PC-9 (cell line): ENCODE measurements around the gene ADRB1. TPM values are rescaled to one million over a fixed set of nuclear protein-coding genes. Genes with fewer than 3 reads are reported as not detected.

Source experiments
- BruUV-seq: library from RNA; stranded (reverse); fragments of 400-500 nt; replicated peaks from 2 replicates; lab custom pipeline; 2021; lab: Mats Ljungman, UMichigan
- CTCF ChIA-PET: fragments of 300-600 bp; sonication (Branson Sonifier 250); formaldehyde crosslinking; loops from one replicate; lab custom pipeline; 2022; ENCODE audit warnings: antibody characterized with exemption; lab: Charles Lee
- POLR2A ChIA-PET: fragments of 300-600 bp; sonication (Branson Sonifier 250); formaldehyde crosslinking; loops from one replicate; lab custom pipeline; 2022; ENCODE audit warnings: antibody characterized with exemption; ENCODE audit not compliant: unreplicated experiment; lab: Charles Lee
- DNase-seq, 2 experiments: peaks; one replicate each; pipeline versions ENCODE4 v3.0.0 to v3.0.0-alpha.2; 2015 to 2022; ENCODE audit warnings: mixed read lengths in 1 of 2
- H2AFZ ChIP-seq: fragments of 200-600 bp; sonication (generic); 2 replicates; pipeline ENCODE4 v1.8.1; 2017; ENCODE audit warnings: antibody characterized with exemption
- H3F3A ChIP-seq: fragments of 200-600 bp; sonication (generic); 2 replicates; pipeline ENCODE4 v1.8.1; 2017; ENCODE audit warnings: antibody characterized with exemption, mild to moderate bottlenecking, low read depth; ENCODE audit not compliant: insufficient read depth
- H3K27ac ChIP-seq: fragments of 200-600 bp; sonication (generic); 2 replicates; pipeline ENCODE4 v1.6.1; 2016; ENCODE audit warnings: mixed run types
- H3K27me3 ChIP-seq: fragments of 200-600 bp; sonication (generic); 2 replicates; pipeline ENCODE4 v1.6.1; 2016; ENCODE audit warnings: low read depth, mixed run types; ENCODE audit not compliant: insufficient read depth
- H3K36me3 ChIP-seq: fragments of 200-600 bp; sonication (generic); 2 replicates; pipeline ENCODE4 v1.6.1; 2016; ENCODE audit warnings: low read depth, mixed run types
- H3K4me1 ChIP-seq: fragments of 200-600 bp; sonication (generic); replicated peaks from 2 replicates; pipeline ENCODE4 v1.6.1; 2016; ENCODE audit warnings: mixed run types; ENCODE audit not compliant: insufficient read depth
- H3K4me2 ChIP-seq: fragments of 200-600 bp; sonication (generic); 2 replicates; pipeline ENCODE4 v1.6.1; 2017; ENCODE audit warnings: mixed run types
- H3K4me3 ChIP-seq: fragments of 200-600 bp; sonication (generic); 2 replicates; pipeline ENCODE4 v1.6.1; 2016; ENCODE audit warnings: mixed run types
- H3K79me2 ChIP-seq: fragments of 200-600 bp; sonication (generic); 2 replicates; pipeline ENCODE4 v1.6.1; 2017; ENCODE audit warnings: low read depth, mixed run types
- H3K9me2 ChIP-seq: fragments of 200-600 bp; sonication (generic); 2 replicates; pipeline ENCODE4 v1.8.1; 2017; ENCODE audit warnings: mild to moderate bottlenecking; ENCODE audit not compliant: insufficient read depth
- H3K9me3 ChIP-seq: fragments of 200-600 bp; sonication (generic); 2 replicates; pipeline ENCODE4 v1.8.1; 2016; ENCODE audit warnings: low read depth; ENCODE audit not compliant: insufficient read depth
- H4K20me1 ChIP-seq: fragments of 200-600 bp; sonication (generic); 2 replicates; pipeline ENCODE4 v1.8.1; 2017; ENCODE audit not compliant: insufficient read depth
- EZH2 ChIP-seq: fragments of 200-600 bp; sonication (generic); IDR thresholded peaks from 2 replicates; pipeline ENCODE4 v1.8.0; 2017; ENCODE audit warnings: antibody characterized with exemption, low read depth
- intact Hi-C: fragments of 100-400 bp; cut with micrococcal nuclease; formaldehyde crosslinking; loops from one replicate; pipeline ENCODE4 v1.10.0; 2022; ENCODE audit not compliant: unreplicated experiment
- total RNA-seq: library from RNA; stranded (reverse); gene quantifications from 2 replicates; pipeline ENCODE4 v1.2.3, GENCODE V29; 2021
- TF ChIP-seq, protein P1 (sequence below): fragments of 200-600 bp; sonication (generic); conservative IDR thresholded peaks from 2 replicates; pipeline ENCODE4 v1.6.1; 2017; ENCODE audit warnings: mixed run types, antibody characterized with exemption, mild to moderate bottlenecking, moderate library complexity

The ADRB1 gene
- total RNA-seq, 1 experiment from 2014 or later = 0.48 TPM

- BruUV-seq = no TSS peak
- H3K4me2 ChIP-seq = no peak overlapping the region
- POLR2A ChIA-PET = no interaction called here
- TF ChIP-seq, protein P1, sequence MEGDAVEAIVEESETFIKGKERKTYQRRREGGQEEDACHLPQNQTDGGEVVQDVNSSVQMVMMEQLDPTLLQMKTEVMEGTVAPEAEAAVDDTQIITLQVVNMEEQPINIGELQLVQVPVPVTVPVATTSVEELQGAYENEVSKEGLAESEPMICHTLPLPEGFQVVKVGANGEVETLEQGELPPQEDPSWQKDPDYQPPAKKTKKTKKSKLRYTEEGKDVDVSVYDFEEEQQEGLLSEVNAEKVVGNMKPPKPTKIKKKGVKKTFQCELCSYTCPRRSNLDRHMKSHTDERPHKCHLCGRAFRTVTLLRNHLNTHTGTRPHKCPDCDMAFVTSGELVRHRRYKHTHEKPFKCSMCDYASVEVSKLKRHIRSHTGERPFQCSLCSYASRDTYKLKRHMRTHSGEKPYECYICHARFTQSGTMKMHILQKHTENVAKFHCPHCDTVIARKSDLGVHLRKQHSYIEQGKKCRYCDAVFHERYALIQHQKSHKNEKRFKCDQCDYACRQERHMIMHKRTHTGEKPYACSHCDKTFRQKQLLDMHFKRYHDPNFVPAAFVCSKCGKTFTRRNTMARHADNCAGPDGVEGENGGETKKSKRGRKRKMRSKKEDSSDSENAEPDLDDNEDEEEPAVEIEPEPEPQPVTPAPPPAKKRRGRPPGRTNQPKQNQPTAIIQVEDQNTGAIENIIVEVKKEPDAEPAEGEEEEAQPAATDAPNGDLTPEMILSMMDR = no peak
- no peak for TF ChIP-seq EZH2
- H3K27me3 ChIP-seq = no peaks in the 10 kb centered on the region
- intact Hi-C loops = no loop called here
- H2AFZ ChIP-seq = no peak overlapping the region
- H3K4me3 ChIP-seq = no peak overlapping the region
- no peak overlapping the region for H3K27ac ChIP-seq
- no peak for DNase-seq
- no peaks in the 10 kb centered on the region for H3K9me3 ChIP-seq
- H3K79me2 ChIP-seq = no peaks in the 10 kb centered on the region
- no peaks in the 10 kb centered on the region for H3K9me2 ChIP-seq
- H3K4me1 ChIP-seq = peaks cover 1% of the 10 kb centered on the region; the same call in 1 of the 2 replicates
- H3K36me3 ChIP-seq = no peaks in the 10 kb centered on the region
- H4K20me1 ChIP-seq = no peaks in the 10 kb centered on the region
- no peaks in the 10 kb centered on the region for H3F3A ChIP-seq
- CTCF ChIA-PET = no interaction called here
These were observed 40.3 kb upstream of the ADRB1 start for GRCh38 chr10:114003161-114003941.

GRCh38 chr10:114009281-114009996, 34.2 kb upstream of the ADRB1 start:
- no peak overlapping the region for H2AFZ ChIP-seq
- no TSS peak for BruUV-seq
- peak overlapping the region; percentile 62 for H3K4me2 ChIP-seq
- intact Hi-C loops = no loop called here
- no peak for TF ChIP-seq EZH2
- TF ChIP-seq, protein P1 = no peak
- H3K4me1 ChIP-seq = peaks cover 23% of the 10 kb centered on the region
- no peaks in the 10 kb centered on the region for H4K20me1 ChIP-seq
- peak overlapping the region; percentile 26; the same call in 1 of the 2 replicates for H3K4me3 ChIP-seq
- H3K9me2 ChIP-seq = no peaks in the 10 kb centered on the region
- H3K27ac ChIP-seq = 0 out of 2 replicates have a peak overlapping the region, but pooled peaks have one; percentile 24
- no peaks in the 10 kb centered on the region for H3K79me2 ChIP-seq
- DNase-seq = peak; percentile 11 to 54
- CTCF ChIA-PET = no interaction called here
- no peaks in the 10 kb centered on the region for H3K36me3 ChIP-seq
- H3K9me3 ChIP-seq = no peaks in the 10 kb centered on the region
- peaks cover 12% of the 10 kb centered on the region; the same call in 1 of the 2 replicates for H3F3A ChIP-seq
- POLR2A ChIA-PET = no interaction called here
- no peaks in the 10 kb centered on the region for H3K27me3 ChIP-seq

- ChIA-PET CTCF (no interaction called here), POLR2A (no interaction called here)
- no TSS peak for BruUV-seq
- intact Hi-C loops = no loop called here
- Histone ChIP-seq H3K9me3 (no peaks in the 10 kb centered on the region), H3K27me3 (no peaks in the 10 kb centered on the region), H3K36me3 (no peaks in the 10 kb centered on the region), H3K4me3 (no peak overlapping the region), H3K27ac (no peak overlapping the region), H2AFZ (no peak overlapping the region), H3K9me2 (no peaks in the 10 kb centered on the region), H3K4me1 (peaks cover 23% of the 10 kb centered on the region), H3K79me2 (no peaks in the 10 kb centered on the region), H3F3A (peaks cover 12% of the 10 kb centered on the region; the same call in 1 of the 2 replicates), H4K20me1 (no peaks in the 10 kb centered on the region), H3K4me2 (no peak overlapping the region)
- DNase-seq = no peak
- TF ChIP-seq, protein P1 = no peak
- TF ChIP-seq EZH2 = no peak
These were observed 33.4 kb upstream of the ADRB1 start for GRCh38 chr10:114010316-114010715.
